HG03571 (cell line): Measurements from ENCODE around the gene KCTD12.

Experiments
- ATAC-seq: cut with Tn5 transposase; IDR thresholded peaks from one replicate; pipeline ENCODE4 v1.9.1; 2021; ENCODE audit not compliant: unreplicated experiment

The KCTD12 gene

DNA sequence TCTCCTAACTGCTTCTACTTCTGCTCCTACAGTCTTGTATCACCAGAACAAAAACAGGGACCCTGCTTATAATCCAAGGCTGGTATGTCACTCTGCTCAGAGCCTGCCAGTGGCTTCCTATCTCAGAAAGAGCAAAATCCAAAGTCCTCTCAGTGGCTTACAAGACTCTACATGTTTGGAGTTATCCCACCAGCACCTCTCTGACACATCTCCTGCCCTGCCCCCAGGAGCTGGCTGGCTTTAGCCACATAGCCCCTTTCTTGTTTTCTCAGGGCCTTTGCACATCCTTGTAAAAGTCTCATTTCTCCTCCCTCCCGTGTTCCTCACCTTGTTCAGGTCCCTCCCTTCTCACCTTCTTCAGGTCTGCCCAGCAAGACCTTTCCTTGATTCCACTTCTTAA, 2.2 kb upstream of the KCTD12 start:
- no peak for ATAC-seq

DNA sequence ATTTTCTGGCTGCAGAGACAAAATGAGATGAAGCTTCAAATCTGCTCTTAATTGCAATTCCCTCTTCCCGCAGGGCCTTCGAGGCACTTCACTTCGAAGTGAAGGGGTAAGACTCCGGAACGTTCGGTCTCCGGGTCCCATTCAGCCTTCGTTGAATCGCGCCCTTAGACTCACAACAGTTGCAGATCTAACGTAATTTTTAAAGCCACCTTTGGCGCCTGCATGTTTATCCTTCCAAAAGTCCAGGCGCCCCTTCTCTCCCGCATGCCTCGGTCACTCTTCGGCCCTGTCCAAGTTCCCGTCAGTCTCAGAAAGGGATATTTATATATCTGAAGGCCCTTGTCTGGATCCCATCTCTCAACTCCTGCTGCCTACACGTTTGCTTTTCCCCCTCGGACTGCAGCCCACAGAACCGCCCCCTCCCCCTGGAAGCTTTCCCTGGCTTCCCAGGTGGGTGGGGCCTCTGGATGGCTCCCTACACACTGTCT, 915 bp upstream of the KCTD12 start:
- ATAC-seq, result no peak

DNA sequence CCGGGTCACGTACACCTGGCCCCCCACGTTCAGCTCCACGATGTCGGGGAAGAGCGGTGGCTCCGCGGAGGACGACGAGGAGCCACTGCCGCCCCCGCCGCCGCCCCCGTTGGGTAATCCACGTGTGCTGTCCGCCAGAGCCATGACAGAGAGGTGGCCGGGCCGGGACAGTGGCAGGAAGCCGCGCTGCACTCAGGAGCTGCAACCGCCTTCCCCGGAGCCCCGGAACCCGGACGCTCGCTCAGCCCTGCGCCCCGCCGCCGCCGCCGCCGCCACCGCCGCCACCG, 257 bp downstream of the KCTD12 start:
- no peak for ATAC-seq

DNA sequence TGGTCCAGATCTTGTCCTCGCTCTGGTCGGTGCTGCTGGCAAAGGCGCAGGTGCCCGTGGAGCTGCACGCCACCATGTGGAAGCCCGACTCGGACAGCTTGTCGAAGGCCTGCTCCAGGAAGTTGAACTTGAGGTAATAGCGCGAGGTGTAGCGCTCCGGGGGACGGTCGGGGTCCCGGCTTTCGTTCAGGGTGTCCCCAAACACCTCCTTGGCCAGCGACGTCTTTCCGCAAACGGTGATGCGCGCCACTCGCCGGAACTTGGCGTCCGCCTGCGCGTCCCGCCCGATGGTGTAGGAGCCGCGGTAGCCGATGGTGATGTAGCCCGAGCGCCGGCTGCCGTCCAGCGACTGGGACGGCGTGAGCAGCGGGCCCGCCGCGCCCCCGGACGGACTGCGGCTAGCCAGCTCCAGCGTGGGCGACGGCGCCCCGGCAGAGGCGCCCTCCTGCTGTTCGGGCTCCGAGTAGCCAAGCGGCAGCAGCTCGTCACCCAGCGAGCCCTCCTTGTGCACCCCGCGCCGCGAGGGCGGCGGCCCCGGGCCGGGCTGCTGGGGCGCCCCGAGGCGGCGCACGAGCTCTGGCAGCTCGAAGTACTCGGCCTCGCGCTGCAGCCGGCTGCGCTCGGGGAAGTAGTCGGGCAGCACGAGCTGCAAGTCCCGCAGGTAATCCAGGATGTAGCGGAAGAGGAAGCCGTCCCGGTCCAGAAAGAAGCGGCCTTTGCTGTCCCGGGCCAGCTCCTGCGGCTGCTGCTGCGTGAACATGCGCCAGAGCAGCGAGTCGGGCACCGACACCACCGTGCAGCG, 801 bp downstream of the KCTD12 start:
- ATAC-seq, result peak; percentile 41

DNA sequence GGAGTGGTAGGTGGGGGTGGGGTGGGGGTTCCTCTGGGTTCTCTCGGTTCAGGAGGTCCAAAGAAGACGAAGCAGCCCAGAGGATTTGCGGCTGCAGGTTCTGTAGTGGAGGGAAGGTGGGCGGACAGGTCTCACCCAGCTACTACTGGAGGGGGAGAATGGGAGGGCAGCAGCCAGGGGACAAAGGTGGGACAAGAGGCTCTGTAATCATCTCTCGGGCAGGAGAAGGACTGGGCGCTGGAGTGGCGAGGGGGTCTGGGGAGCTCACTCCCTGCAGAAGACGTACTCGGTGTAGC, 1.4 kb downstream of the KCTD12 start:
- no peak for ATAC-seq

DNA sequence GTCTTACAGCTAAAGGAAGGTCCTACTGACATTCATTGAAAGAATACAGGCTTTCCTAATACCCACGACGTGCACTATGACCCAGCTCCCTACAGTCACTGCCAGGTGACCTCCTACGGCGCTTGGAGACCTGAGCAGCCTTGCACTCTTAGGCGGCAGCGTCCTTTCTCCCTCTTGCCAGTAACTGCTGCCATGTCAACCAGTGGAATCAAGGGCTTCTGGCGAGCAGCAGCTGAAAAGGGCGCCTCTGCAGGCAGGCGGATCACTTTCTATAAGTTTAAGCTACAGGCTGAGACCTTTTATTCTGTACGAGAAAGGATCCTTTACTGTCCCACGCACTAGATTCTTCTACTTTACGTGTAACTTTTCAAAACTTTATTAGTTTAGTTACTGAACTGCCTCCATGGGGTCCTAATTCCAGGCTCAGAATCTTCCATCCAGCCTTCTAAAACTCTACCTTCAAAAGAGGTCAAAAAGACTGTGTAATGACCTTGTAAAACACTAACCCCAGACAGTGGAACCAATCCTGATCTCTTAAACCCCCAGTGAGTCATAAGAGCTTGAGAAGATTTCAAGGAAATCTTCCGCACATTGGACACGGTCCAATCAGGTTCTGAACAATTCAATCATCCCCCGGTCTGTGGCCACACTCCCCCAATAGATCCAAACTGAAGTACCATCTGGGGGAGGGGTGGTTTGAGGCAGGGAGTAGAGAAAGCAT, 1.9 kb downstream of the KCTD12 start:
- ATAC-seq, result no peak

DNA sequence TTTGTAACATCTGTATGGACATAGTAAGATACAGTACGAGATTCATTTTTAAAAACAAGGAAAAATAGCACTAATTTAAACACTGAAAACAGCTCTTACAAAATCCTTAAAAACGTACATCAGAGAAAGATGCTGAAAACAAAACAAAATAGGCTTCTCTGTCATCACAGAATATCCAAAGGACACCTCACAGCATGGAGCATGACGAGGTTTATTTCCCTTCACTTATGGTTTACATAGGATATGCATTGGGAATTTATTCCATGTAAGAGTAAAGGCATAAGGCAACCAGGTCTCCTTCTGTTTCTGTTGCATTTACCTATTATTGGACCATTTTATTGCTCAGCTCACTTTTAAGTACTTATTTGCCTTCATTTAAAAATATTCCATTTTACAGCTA, 3.0 kb downstream of the KCTD12 start:
- ATAC-seq, result no peak

DNA sequence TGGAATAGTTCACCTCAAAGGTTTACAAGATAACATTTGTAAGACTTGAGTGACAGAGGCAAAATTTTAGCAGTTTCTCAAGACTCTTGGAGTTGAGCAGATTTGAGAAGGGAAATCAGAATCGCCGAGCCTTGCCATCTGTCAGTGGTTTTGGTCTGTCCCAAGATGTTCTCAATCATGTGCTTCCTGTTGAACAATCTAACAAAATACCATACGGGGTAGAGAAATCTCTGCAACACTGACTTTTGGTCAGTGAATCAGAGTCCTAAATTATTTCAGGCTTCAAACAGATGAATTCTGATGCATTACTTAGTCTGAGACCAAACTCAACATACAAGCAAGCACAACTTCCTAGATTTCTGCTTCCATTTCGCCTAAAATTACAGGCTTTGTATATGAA, 3.8 kb downstream of the KCTD12 start:
- no peak for ATAC-seq

DNA sequence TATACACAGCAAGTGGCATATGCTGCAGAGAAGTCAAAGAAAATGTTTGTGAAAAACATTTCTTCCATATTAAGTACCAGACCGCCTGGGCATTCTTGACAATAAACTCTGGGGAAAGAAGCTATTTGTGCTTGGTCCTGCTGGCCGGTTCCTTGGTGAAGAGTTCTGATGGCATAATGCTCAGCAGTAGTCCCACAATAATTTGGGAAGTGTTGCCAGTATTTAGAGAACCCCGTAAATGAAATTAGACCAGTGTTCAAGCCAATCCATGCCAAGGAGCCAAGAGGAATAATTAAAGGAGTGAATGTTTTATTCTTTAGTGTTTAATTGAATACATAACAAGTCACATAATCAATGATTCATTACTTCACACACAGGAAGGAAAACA, 6.3 kb downstream of the KCTD12 start:
- ATAC-seq, result peak; percentile 10

DNA sequence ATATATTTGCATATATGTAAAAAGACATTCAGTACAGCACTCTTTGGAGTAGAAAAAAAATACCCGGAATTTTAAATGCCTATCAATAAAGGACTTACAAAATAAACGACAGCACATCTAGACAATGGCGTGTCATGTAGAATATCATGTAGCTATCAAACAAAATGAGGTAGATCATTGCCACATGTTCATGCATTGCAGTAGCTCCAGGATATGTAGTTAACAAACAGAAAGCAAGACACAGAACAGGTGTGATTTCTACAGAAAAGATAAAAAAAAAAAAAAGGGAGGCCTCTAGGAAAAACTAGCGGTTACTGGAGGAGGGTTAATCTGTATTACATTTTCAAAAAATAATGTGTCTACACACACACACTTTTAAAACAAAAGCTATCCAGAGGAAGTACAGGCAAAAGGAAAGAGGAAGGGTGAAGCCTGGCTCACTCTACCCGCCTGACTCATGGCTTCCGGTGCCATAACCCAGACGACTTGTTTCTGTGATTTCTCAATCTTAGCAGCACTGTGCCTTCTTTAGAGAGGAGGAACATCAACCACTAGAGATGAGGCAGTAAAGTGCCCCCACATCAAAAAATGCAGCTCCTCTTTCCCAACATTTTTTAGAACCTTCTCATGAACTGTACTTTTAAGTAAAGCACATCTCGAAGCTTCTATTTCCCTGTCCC, 6.9 kb downstream of the KCTD12 start:
- peak; percentile 95 for ATAC-seq

DNA sequence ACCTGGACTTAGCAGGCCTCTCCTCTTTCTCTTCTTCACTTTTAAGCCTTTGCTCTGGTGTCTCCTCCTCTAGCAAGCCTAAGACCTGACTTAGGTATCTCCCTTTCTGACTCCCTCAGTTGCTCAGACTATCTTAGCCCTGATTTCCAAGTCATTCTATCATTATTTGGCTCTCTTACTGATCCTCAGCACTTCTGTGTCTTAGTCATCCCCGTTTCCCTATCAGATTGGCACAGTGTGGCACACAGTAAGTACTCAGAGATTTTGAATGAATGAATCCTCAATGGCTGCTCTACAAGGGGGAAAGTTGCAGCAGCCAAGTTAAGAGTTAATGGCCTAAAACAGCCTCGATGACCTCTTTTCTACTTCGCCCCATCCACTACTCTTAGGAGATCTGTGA, 8.2 kb downstream of the KCTD12 start:
- ATAC-seq, result no peak

DNA sequence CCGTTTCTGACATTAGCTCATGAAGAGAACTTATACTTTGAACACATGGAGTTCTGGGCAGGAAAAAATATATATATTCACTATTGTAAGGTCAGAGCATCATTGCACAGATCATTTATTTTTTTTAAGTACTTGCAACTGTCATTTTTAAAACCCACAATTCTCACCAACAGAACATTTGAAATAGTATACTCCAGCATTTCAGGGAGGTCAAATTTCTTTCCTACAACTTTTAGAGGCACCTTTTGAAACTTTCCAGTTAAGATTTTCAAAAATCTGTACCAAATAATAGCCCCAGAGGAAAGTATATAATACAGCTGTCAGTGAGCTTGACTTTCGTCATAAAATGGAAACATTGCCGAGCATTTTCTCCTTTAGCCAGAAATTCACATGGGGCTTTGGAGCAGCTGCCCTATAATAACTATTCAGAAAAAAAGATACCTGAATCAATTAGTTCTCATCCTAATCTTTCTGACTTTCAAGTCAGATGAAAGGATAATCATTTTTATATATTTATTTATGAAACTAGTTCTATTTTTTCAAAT, 10.9 kb downstream of the KCTD12 start:
- no peak for ATAC-seq

DNA sequence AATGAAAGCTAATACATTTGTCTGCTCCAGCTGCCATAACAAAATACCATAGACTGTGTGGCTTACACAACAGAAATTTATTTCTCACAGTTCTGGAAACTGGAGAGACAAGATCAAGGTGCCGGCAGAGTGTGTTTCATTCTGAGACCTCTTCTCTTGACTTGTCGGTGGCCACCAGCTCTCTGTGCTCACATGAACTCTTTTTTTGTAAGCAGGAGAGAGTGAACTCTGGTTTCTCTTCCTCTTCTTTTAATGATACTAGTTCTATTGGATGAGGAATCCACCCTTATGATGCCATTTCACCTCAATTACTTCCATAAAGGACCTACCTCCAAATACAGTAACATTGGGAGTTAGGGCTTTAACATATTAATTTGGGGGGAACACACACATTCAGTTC, 11.7 kb downstream of the KCTD12 start:
- peak; percentile 66 for ATAC-seq

DNA sequence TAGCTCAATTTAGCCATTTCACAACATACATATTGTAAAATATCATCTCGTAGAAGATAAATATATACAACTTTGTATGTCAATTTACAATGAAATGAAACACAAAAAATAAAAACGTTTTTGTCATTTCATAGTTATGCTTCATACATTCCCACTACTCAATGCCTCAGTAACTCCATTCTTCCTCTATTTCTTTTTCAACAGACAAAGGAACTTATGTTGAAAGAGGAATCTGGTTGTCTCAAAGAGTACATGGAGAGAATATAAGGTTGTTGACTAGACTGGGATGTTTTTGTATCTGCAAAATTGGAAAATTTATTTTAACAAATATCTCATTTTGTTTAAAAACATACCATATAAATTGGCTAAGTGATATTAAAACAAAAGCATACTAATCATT, 12.8 kb downstream of the KCTD12 start:
- no peak for ATAC-seq

DNA sequence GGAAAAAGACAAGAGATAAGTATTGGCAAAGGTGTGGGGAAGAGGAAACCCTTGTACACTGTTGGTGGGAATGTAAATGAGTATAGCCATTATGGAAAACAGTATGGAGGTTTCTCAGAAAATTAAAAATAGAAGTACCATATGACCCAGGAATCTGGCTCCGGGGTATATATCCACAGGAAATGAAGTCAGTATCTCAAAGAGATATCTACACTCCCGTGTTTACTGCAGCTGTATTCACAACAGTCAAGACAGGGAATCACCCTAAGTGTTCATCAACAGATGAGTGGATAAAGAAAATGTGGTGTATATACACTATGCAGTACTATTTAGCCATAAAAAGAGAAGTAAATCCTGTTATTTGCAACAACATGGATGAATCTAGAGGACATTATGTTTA, 13.5 kb downstream of the KCTD12 start:
- ATAC-seq, result no peak

DNA sequence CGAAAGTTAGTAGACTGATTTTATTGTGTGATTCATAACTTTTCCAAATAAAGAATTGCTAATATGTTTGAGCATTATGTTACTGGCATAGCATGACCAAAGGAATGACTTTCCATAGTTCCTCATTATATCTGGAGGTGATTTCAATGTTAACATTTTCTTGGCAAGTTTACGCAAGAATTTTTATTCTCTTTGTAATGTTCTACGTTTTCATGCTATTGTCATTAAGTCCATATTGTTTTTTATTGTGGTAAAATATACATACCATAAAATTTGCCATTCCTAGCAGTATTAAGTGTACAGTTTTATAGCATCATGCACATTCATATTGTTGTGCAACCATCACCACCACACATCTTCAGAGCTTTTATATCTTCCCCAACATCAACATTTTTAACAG, 14.8 kb downstream of the KCTD12 start:
- no peak for ATAC-seq

DNA sequence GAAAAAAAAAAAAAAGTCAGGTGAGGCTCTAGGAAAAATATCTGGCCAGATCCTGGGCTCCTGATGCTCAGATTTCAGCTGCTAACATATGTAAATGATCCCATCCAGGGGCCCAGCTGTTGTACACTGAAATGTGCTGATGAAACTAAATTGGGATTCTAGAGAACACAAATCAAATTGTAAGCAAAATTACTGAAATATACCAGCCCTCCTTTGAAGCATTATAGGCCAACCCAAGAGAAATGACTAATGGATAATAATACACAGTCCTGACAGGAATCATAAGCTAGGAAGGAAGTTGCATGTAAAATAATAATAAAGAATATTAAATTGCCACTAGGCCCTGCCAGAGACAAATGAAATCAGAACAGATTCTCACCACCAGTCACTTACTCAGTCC, 17.8 kb downstream of the KCTD12 start:
- ATAC-seq, result no peak

DNA sequence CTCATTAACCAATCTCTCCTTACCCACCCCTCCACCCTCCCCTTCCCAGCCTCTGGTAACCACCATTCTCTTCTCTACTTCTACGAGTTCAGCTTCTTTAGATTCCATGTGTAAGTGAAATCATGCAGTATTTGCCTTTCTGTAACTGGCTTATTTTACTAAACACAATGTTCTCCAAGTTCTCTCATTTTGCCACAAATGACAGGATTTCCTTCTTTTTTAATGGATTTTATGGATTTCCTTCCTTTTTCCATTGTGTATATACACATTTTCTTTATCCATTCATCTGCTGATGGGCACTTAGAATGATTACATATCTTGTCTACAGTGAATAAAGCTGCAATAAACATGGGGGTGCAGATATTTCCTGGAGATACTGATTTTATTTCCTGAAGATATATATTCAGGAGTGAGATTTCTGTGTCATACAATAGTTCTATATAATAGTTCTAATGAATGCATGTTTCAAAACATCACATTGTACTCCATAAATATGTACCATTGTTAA, 20.2 kb downstream of the KCTD12 start:
- no peak for ATAC-seq

DNA sequence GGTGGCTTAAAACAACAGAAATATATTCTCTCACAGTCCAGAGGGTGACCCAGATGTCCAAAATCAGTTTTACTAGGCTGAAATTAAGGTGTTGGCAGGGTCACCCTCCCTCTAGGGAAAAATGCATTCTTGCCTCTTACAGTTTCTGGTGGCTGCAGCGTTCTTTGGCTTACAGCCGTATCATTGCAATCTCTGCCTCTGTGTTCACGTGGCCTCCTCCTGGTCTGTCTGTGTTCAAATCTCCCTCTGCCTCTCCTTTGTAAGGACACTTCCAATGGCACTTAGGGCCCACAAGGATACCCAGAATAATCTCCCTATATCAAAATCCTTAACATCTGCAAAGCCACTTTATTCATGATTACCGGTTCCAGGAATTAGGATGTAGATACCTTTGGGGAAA, 21.1 kb downstream of the KCTD12 start:
- no peak for ATAC-seq

DNA sequence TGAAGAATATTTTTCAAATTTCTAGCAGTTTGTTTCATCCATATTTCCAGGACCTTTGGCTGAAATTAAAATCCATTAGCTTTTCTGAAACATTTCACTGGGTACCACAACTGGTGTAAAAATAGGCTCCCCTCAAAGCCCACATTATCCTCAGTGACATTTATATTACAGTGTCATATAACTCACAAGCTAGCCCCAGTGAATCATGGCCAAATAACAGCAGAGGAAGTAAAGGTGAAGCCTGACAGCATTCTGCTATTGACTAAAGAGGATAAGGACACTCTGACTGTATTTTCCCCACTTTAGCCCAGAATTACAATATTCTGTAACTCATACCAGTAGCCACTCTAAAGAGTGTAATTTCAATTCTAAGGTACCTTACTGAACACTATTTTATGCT, 21.9 kb downstream of the KCTD12 start:
- ATAC-seq, result no peak

DNA sequence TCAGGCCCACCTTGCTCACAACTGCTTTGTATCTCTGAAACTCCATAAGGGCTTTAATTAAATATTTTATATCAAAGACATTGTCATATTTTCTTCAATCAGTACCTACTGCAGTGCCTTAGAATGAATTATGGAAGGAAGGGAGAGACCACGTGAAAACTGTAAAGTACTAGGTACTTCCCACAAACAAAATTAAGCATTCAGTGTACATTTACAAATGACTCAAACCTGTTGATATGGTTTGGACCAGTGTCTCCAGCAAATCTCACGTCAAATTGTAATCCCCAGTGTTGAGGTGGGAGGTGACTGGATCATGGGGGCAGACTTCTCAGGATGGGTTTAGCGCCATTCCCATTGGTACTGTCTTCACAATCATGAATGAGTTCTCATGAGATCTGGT, 23.2 kb downstream of the KCTD12 start:
- ATAC-seq, result no peak

DNA sequence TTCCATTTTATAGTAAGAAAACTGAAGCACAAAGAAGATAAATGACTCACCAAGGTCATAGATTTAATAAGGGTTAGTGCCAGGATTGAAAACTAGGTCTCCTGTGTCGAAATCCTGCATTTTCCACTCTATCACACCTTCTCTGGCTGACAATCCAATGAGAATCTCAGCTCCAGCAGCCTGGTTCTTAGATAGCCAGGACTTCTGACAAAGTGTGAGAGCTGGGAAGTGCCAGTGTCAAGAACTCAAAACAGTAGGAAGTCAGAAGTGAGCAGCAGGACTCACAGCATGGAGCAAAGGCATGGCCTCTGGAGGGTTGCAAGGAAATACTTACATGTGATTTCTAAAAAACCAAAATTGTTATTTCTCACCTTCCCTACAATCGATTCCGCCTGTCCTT, 24.3 kb downstream of the KCTD12 start:
- no peak for ATAC-seq
